NCI-H2227 (cell line): ENCODE data around the gene HYDIN.

ENCODE experiments used
- DNase-seq: peaks from one replicate; lab custom pipeline; 2025; ENCODE audit not compliant: unreplicated experiment; lab: John Stamatoyannopoulos, UW

The HYDIN gene

GRCh38 chr16:70769131-70769530, 461.4 kb downstream of the HYDIN start:
- DNase-seq = no peak

GRCh38 chr16:70768203-70768580, 462.3 kb downstream of the HYDIN start:
- no peak for DNase-seq

- DNase-seq = no peak
Observed at GRCh38 chr16:70767377-70768202, 462.9 kb downstream of the HYDIN start.

- DNase-seq = no peak
Observed at GRCh38 chr16:70766658-70767057, 463.9 kb downstream of the HYDIN start.

GRCh38 chr16:70766176-70766575, 464.3 kb downstream of the HYDIN start:
- no peak for DNase-seq

GRCh38 chr16:70765491-70765890, 465.0 kb downstream of the HYDIN start:
- DNase-seq = no peak

DNA sequence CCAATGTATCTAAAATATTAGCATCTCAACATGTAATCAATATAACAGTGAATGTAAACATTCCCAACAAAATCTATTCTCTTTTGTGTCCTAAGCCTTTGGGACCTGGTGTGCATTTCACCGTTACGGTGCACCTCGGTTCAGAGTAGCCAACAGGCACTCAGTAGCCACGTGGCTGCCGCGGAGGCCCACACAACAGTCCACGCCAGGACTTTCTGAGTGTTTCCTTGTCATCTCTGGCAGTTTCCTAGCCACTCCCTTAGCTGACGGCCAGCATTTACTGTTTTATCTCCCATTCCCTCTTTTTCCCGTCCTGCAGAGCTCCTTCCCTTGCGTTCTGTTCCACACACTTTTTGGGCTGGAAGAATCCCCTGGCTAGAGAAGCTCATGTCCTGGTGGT, 465.9 kb downstream of the HYDIN start:
- DNase-seq = no peak

GRCh38 chr16:70760221-70760620, 470.3 kb downstream of the HYDIN start:
- no peak for DNase-seq

DNA sequence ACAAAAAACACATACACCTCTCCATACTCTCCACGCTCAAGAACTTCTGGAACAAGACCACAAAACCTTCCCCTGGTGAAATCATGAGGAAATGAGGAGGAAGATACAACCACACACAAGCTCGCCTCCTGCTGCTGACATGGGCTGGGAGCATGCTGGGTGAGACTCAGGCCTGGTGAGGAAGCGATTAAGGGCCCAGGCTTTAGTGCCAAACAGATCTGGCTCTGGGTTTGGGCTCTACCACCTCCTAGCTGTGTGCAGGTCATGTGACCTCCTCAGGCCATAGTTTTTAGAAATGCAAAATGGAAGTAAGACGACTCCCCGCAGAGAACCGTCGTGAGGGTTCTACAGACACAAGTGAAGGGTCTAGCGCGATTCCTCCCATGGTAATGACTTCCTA, 470.9 kb downstream of the HYDIN start:
- no peak for DNase-seq

DNA sequence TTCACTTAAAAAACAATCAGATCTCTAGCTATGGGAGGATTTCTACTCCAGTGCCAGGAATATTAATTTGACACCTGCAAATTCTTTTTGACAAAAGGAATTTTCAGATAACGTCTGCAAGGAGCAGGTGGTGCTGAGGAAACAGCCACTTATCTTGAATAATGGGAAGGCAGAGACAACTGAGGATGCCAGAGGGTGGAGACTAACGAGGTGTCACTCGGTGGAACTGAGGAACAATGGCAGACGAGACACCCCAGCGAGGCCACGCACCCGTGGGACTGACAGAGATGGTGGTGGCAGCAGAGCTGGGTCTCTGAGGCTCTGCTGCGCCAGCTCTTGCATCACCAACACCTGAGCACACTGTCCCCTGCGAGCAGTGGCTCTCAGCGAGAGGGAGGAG, 471.7 kb downstream of the HYDIN start:
- no peak for DNase-seq
